Uterus (tissue), 2 donors: Measurements from ENCODE around the gene ARFGEF2.

Source experiments
- CTCF ChIP-seq, 4 experiments: fragments of 200-600 bp in 2 of 4; fragments of 450-650 bp in 2 of 4; sonication (generic) in 2 of 4; IDR thresholded peaks; one replicate each; pipeline ENCODE4 v1.5.1; 2016 to 2019; ENCODE audit warnings: antibody characterized with exemption in 4 of 4, mild to moderate bottlenecking in 2 of 4, moderate library complexity in 1 of 4
- POLR2A ChIP-seq, 2 donors: fragments of 450-650 bp; IDR thresholded peaks; one replicate each; pipeline ENCODE4 v1.6.1; 2016; ENCODE audit warnings: antibody characterized with exemption in 2 of 2, mild to moderate bottlenecking in 1 of 2, moderate library complexity in 1 of 2

DNA sequence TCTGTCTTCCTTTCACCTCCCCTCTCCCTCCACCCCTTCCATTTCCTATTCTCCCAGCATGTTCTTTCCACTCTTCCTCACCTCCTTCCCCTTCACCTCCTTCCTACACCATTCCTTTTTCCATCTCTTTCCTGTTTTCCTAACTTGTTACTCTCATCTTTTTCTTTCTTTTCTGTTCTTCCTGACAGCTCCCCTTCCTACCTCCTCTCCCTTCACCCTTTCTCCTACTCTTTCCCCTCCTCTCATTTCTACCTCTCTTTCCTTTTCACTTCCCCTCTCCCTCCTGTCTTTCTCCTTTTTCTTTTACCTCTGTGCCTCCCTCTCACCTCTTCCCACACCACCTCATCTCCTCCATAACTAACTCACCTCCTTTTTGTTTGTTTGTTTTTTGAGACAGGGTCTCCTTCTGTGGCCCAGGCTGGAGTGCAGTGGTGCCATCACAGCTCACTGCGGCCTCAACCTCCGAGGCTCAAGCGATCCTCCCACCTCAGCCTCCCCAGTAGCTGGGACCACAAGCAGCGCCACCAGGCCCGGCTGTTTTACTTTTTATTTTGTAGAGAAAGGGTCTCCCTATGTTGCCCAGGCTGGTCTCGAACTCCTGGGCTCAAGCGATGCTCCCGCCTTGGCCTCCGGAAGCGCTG lies 864 bp upstream of the ARFGEF2 start:
- TF ChIP-seq CTCF (IDR thresholded peaks at IDR 0.05) (no peak), POLR2A (IDR thresholded peaks at IDR 0.05) (no peak)
